C4-2B (cell line): Measurements from ENCODE around the gene COCH.

Experiments
- H3K27ac ChIP-seq: fragments of 450-650 bp; 2 replicates; pipeline ENCODE4 v1.5.1; 2017
- CTCF ChIP-seq: fragments of 450-650 bp; conservative IDR thresholded peaks from 2 replicates; pipeline ENCODE4 v1.5.1; 2017; ENCODE audit warnings: mild to moderate bottlenecking
- ZFX ChIP-seq: fragments of 450-650 bp; IDR thresholded peaks from 2 replicates; pipeline ENCODE4 v1.6.1; 2017

COCH gene

GRCh38 chr14:30848449-30849240 is 25.7 kb upstream of the COCH start:
- no peak for TF ChIP-seq CTCF
- no peak for TF ChIP-seq ZFX
- H3K27ac ChIP-seq = no peak overlapping the region

- no peak overlapping the region for H3K27ac ChIP-seq
- TF ChIP-seq CTCF = no peak
- no peak for TF ChIP-seq ZFX
Observed at GRCh38 chr14:30849354-30849753, 25.0 kb upstream of the COCH start.

- TF ChIP-seq CTCF (no peak), ZFX (no peak)
- H3K27ac ChIP-seq = no peak overlapping the region
Observed at GRCh38 chr14:30849983-30850382, 24.4 kb upstream of the COCH start.

- TF ChIP-seq CTCF (no peak), ZFX (no peak)
- no peak overlapping the region for H3K27ac ChIP-seq
Observed at GRCh38 chr14:30853946-30854345, 20.4 kb upstream of the COCH start.

GRCh38 chr14:30854492-30854891 is 19.9 kb upstream of the COCH start:
- no peak overlapping the region for H3K27ac ChIP-seq
- no peak for TF ChIP-seq ZFX
- no peak for TF ChIP-seq CTCF

GRCh38 chr14:30855345-30856037 is 18.9 kb upstream of the COCH start:
- TF ChIP-seq CTCF (no peak), ZFX (no peak)

GRCh38 chr14:30861200-30861599 is 13.2 kb upstream of the COCH start:
- no peak overlapping the region for H3K27ac ChIP-seq
- no peak for TF ChIP-seq ZFX
- TF ChIP-seq CTCF = no peak

More at GRCh38 chr14:30855345-30856037, 18.9 kb upstream of the COCH start:
- no peak overlapping the region for H3K27ac ChIP-seq
